Fibroblast of the aortic adventitia (primary cell): Measurements from ENCODE around the gene EN2. TPM values are rescaled to one million over a fixed set of nuclear protein-coding genes. Genes with fewer than 3 reads are reported as not detected.

Experiments
- DNase-seq: peaks from one replicate; pipeline ENCODE4 v3.0.0-alpha.2; 2010; ENCODE audit warnings: low read depth
- H3K4me3 ChIP-seq: 2 replicates; pipeline ENCODE4 v1.5.1; 2011; ENCODE audit warnings: low read depth, mild to moderate bottlenecking, control low read depth, low read length, moderate library complexity
- total RNA-seq: library from RNA; depleted of rRNA; stranded (reverse); fragments of >200 nt; gene quantifications from 2 replicates; pipeline ENCODE4 v1.2.3, GENCODE V29; 2012; ENCODE audit warnings: low replicate concordance
- TF ChIP-seq, protein P1 (sequence below): IDR thresholded peaks from 2 replicates; pipeline ENCODE4 v1.5.1; 2011; ENCODE audit warnings: mild to moderate bottlenecking, low read length, control low read depth, inconsistent platforms; ENCODE audit not compliant: insufficient read depth

EN2 gene
- total RNA-seq, 1 donor, result under 0.01 TPM

DNA sequence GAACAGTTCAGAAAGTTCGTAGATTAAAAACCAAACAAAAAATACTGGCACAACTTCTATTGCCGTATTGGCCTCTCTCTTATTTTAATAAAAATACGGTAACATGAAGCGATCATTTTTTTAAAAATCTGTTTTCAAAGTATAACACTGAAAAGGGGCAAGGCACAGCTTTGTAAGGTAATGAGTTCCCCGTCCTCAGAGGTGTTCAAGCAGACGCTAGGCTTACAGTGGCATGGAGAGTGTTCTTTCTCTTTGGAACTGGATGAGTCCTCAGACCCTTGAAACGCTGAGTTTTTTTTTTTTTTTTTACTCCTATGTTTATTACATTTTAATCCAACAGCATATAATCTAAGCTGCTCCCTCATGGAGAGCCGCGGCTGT lies 7.8 kb downstream of the EN2 start:
- TF ChIP-seq, protein P1, sequence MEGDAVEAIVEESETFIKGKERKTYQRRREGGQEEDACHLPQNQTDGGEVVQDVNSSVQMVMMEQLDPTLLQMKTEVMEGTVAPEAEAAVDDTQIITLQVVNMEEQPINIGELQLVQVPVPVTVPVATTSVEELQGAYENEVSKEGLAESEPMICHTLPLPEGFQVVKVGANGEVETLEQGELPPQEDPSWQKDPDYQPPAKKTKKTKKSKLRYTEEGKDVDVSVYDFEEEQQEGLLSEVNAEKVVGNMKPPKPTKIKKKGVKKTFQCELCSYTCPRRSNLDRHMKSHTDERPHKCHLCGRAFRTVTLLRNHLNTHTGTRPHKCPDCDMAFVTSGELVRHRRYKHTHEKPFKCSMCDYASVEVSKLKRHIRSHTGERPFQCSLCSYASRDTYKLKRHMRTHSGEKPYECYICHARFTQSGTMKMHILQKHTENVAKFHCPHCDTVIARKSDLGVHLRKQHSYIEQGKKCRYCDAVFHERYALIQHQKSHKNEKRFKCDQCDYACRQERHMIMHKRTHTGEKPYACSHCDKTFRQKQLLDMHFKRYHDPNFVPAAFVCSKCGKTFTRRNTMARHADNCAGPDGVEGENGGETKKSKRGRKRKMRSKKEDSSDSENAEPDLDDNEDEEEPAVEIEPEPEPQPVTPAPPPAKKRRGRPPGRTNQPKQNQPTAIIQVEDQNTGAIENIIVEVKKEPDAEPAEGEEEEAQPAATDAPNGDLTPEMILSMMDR, result no peak
- DNase-seq, result no peak
- no peak overlapping the region for H3K4me3 ChIP-seq

DNA sequence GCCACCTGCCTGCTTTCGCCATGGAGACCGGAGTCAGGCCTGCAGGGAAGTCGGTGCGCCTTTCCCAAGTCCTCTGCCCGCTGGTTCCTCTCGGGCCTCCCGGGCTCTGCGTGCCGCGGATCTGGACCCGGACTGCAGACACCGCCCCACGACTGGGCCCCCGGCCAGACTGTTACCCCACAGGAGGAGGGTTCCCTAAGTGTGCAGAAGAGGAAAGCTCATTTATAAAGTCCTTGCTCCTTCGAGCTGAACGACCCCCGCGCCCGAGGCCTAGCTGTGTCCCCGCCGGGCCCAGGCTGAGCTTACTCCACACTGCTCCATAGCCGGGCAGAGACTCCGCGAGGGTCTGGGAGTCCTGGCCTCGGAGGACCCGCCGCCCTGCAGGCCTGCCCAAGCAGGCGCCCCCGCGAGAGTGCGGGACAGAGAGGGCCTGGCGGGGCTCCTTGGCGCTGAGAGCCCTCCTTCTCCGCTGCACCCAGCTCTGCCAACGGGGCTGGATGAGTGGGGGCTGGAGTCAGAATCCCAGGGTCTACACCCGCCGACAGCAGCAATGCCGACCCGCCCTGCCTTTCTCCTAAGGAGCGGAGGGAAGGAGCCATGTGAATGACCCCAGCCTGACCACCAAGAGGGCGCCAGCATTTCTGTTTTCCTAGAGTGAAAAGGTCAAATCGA lies 8.3 kb downstream of the EN2 start:
- TF ChIP-seq, protein P1, result no peak
- no peak overlapping the region for H3K4me3 ChIP-seq
- no peak for DNase-seq

DNA sequence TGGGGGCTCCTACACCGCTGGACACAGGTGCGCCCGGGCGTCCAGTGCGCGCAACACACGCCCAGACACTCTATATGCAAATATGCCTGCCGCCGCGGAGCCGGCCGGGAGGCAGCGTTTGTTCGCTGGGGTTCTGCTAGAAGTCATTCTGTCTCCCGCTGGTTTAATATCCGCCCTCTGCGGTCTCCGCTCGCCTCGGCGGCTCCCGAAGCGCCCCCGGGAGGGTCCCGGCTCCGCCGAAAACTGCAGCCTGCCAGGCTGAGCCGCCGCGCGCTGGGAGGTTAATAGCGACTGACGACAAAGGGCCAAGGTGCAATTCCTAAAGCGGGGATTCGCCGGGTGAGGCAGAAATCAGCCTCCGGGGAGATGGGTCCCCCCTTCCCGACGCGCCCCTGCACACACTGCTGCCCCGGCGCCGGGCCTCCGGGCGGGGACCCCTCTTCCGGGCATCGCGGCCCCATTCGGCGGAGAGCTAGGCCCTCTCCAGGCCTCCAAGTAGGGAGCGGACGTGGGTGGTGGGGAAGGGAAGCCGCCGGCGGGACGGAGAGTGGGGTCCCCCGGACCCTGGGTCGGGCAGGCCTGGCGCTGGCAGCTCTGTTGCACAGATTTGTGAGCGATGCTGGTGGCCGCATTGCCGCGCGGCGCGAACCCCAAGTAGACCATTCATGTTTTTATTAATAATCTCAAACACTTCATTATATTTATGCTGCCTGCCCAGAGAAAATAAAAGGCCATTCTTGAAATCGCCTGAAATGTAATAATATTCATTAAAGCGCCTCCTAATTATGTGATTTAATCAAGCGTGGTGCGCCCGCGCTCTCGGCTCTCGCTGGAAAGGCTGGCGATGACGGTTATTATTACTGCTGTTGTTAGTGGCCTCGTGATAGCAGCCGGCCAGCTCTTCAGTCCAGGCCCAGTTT lies 9.1 kb downstream of the EN2 start:
- TF ChIP-seq, protein P1, result no peak
- DNase-seq, result no peak

GRCh38 chr7:155467846-155468784 lies 10.2 kb downstream of the EN2 start:
- peak overlapping the region; percentile 31 for H3K4me3 ChIP-seq
- no peak for DNase-seq
- TF ChIP-seq, protein P1, result no peak

More for the DNA sequence above, 9.1 kb downstream of the EN2 start:
- no peak overlapping the region for H3K4me3 ChIP-seq

- TF ChIP-seq, protein P1, result no peak
- no peak overlapping the region for H3K4me3 ChIP-seq
- DNase-seq, result no peak
Measured at GRCh38 chr7:155468785-155469148, 10.8 kb downstream of the EN2 start.

GRCh38 chr7:155469311-155470185 lies 11.6 kb downstream of the EN2 start:
- DNase-seq, result no peak

More at GRCh38 chr7:155469311-155470185, 11.6 kb downstream of the EN2 start:
- TF ChIP-seq, protein P1, result no peak
- H3K4me3 ChIP-seq, result no peak overlapping the region
